ENCODE data around the gene TLX1.

DNA sequence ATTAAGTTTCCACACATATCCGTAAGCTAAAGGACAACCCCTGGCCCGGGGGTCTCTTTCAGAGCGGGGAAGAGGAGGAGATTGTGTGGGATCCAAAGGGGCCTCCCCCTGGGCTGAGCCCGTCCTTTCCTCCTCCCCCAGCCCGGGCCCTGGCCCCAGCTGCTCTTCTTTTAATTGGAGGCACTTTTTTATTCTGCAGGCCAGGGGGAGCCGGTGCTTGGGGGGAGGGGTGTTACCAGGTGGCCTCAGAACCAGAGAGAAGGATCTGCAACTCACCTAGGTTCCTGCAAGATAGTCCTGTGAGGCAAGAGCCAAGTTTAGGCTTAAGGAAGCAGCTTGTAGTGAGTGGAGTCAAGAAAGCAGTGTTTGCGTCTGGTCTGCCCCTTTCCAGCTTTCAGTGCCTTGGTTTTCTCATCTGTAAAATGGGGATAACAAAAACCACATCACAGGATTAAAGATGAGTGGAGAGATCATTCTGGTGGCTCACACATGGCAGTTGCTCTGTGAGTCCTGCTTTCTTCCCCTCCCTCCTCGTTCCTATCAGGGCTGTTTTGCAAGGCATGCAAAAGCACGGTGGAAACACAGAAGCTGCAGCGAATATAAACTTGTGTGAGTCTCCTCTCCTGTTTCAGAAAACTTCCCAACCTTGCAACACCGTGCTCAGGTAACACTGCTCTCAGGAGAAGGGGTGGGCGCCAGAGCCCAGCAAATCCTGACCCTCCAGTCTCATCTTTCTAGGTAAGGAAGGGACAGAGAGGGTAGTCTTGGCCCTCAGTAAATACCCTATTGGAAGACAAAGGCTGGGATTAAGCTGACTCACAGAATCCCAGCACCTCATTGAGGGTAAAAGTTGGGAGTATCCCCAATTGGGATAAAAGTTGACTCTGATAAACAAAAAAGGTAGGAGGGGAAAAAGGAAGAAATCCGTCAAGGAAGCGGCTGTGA lies 4.1 kb upstream of the TLX1 start:
- TF ChIP-seq CTCF (IDR thresholded peaks at IDR 0.05; ENCODE audit: low read depth, low read length) (no peak), EZH2phosphoT487 (IDR thresholded peaks at IDR 0.05; ENCODE audit: low read depth) (no peak)

All from OCI-LY3 (cell line).